Measurements from ENCODE around the gene IGFL2.

Gene IGFL2

DNA sequence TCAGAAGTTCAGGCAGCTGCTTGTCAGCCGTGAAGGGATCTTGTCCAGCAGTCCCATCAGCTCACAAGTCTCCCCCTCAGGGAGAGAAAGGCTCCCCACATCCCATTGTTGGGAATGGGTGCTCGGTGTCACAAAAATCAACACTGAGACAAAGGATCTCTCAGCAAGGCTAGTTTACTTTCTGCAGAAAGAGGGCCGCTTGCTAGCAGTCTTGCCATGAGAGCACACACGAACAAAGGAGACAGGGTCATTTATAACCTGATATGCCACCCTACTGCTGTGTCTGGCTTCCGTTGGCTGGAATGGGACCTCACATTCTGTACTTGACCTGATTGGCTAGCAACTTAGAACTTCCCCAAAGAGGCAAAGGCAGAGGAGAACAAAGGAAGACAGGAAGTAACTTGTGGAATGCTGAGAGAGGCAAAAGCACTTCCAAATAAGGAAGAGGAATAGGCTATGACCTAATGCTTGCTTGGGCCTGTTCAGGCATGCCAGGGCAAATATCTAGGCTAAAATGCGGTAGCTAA is 14.9 kb upstream of the IGFL2 start:
- DNase-seq (ENCODE audit: low read depth, low spot score): peak; percentile 60
- H3K36me3 ChIP-seq (ENCODE audit: insufficient read depth, low read length): no peaks in the 10 kb centered on the region
- H3K4me3 ChIP-seq: no peak overlapping the region
- TF ChIP-seq FOXP2 (optimal IDR thresholded peaks at IDR 0.05; ENCODE audit: control extremely low read depth, extremely low read length, insufficient read depth): no peak
- TF ChIP-seq EZH2 (IDR thresholded peaks at IDR 0.05): no peak
- TF ChIP-seq POLR2AphosphoS5 (IDR thresholded peaks at IDR 0.05; ENCODE audit: borderline replicate concordance, low read depth, low read length): no peak; the same call in 1 of the 2 replicates
- H3K9me3 ChIP-seq (ENCODE audit: low read depth, low read length): no peaks in the 10 kb centered on the region
- H3K27ac ChIP-seq: 0 out of 2 replicates have a peak overlapping the region, but pooled peaks have one; percentile 55
- H3K9ac ChIP-seq (ENCODE audit: insufficient read length): peak overlapping the region; percentile 64

DNA sequence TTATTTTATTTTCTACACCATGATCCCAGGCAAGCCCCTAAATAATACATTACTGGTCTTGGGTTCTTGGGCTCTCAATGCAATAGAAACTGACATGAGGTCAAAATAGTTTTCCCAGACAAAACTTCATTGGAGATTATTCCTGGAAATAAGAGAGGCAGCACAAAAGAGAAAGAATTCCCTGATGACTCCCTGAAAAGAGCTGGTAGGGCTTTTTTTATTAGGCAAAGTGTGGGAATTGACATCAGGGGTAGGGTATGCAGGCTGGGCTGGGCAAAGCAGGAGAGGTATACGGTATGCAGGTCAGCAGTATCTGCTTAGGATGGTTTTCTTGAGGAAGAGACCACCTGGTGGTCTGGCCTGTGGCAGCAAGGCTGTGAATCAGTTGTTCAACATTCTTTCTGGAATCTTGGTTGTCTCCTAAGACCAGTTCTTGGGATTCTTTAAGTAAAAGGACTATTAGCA is 14.2 kb upstream of the IGFL2 start:
- TF ChIP-seq EZH2 (IDR thresholded peaks at IDR 0.05) (no peak), POLR2AphosphoS5 (IDR thresholded peaks at IDR 0.05; ENCODE audit: borderline replicate concordance, low read depth, low read length) (no peak), FOXP2 (optimal IDR thresholded peaks at IDR 0.05; ENCODE audit: control extremely low read depth, extremely low read length, insufficient read depth) (no peak)
- no peaks in the 10 kb centered on the region for H3K36me3 ChIP-seq (ENCODE audit: insufficient read depth, low read length)
- H3K9me3 ChIP-seq (ENCODE audit: low read depth, low read length): no peaks in the 10 kb centered on the region
- H3K9ac ChIP-seq (ENCODE audit: insufficient read length): peak overlapping the region; percentile 51
- H3K4me3 ChIP-seq: no peak overlapping the region
- H3K27ac ChIP-seq: 0 out of 2 replicates have a peak overlapping the region, but pooled peaks have one; percentile 55
- no peak for DNase-seq (ENCODE audit: low read depth, low spot score)

- H3K27ac ChIP-seq: no peak overlapping the region
- no peak for DNase-seq (ENCODE audit: low read depth, low spot score)
- no peak overlapping the region for H3K4me3 ChIP-seq
- no peak overlapping the region for H3K9ac ChIP-seq (ENCODE audit: insufficient read length)
- no peaks in the 10 kb centered on the region for H3K9me3 ChIP-seq (ENCODE audit: low read depth, low read length)
- TF ChIP-seq POLR2AphosphoS5 (IDR thresholded peaks at IDR 0.05; ENCODE audit: borderline replicate concordance, low read depth, low read length): no peak
- TF ChIP-seq EZH2 (IDR thresholded peaks at IDR 0.05): no peak
- no peak for TF ChIP-seq FOXP2 (optimal IDR thresholded peaks at IDR 0.05; ENCODE audit: control extremely low read depth, extremely low read length, insufficient read depth)
- no peaks in the 10 kb centered on the region for H3K36me3 ChIP-seq (ENCODE audit: insufficient read depth, low read length)
These were observed 13.5 kb upstream of the IGFL2 start for GRCh38 chr19:46134527-46134926.

DNA sequence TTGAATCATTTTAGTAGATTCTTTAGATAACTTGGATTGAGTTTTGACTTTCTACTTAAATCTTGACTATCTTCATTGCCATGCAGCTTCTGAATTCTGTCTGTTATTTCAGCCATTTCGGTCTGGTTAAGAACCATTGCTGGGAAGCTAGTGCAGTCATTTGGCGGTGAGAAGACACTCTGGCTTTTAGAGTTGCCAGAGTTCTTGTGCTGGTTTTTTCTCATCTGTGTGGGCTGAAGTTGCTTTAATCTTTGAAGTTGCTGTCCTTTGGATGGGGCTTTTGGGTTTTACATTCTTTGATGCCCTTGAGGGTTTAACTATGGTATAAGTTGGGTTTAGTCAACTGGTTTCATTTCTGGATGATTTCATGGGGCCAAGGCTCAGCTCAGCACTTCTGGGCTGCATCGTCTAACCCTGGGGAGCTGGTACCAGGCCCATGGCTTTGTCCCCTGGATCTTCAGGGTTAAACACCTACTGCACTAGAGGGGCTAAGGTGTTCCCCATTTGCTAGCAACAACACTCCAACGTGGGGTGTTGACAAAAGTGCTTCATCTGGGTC is 10.0 kb upstream of the IGFL2 start:
- Histone ChIP-seq H3K4me3 (no peak overlapping the region), H3K27ac (no peak overlapping the region), H3K9me3 (ENCODE audit: low read depth, low read length) (no peaks in the 10 kb centered on the region), H3K9ac (ENCODE audit: insufficient read length) (no peak overlapping the region), H3K36me3 (ENCODE audit: insufficient read depth, low read length) (no peaks in the 10 kb centered on the region)
- no peak for DNase-seq (ENCODE audit: low read depth, low spot score)
- TF ChIP-seq EZH2 (IDR thresholded peaks at IDR 0.05) (no peak), POLR2AphosphoS5 (IDR thresholded peaks at IDR 0.05; ENCODE audit: borderline replicate concordance, low read depth, low read length) (no peak), FOXP2 (optimal IDR thresholded peaks at IDR 0.05; ENCODE audit: control extremely low read depth, extremely low read length, insufficient read depth) (no peak)

GRCh38 chr19:46141421-46141820 is 6.6 kb upstream of the IGFL2 start:
- Histone ChIP-seq H3K9ac (ENCODE audit: insufficient read length) (no peak overlapping the region), H3K27ac (no peak overlapping the region), H3K36me3 (ENCODE audit: insufficient read depth, low read length) (no peaks in the 10 kb centered on the region), H3K4me3 (no peak overlapping the region), H3K9me3 (ENCODE audit: low read depth, low read length) (no peaks in the 10 kb centered on the region)
- DNase-seq (ENCODE audit: low read depth, low spot score): no peak
- no peak for TF ChIP-seq FOXP2 (optimal IDR thresholded peaks at IDR 0.05; ENCODE audit: control extremely low read depth, extremely low read length, insufficient read depth)
- no peak for TF ChIP-seq POLR2AphosphoS5 (IDR thresholded peaks at IDR 0.05; ENCODE audit: borderline replicate concordance, low read depth, low read length)
- no peak for TF ChIP-seq EZH2 (IDR thresholded peaks at IDR 0.05)

DNA sequence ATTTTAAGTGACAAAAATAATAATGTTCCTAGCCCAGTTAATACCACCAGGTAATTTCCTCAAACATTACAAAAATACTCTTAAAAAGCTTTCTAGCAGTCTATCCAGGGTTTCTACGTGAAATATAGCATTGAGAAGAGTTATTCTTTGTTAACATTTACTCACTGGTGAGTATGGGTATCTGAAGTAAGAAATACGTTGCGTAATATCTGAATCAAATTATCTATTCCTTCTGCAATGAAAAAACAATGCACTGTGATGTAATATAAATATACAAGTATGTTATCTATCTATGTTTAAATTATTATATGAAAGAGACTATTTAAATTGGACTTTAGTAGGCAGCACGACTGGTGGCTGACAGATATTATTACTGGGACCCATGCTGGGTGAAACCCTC is 5.7 kb upstream of the IGFL2 start:
- Histone ChIP-seq H3K27ac (no peak overlapping the region), H3K4me3 (no peak overlapping the region), H3K36me3 (ENCODE audit: insufficient read depth, low read length) (no peaks in the 10 kb centered on the region), H3K9me3 (ENCODE audit: low read depth, low read length) (no peaks in the 10 kb centered on the region), H3K9ac (ENCODE audit: insufficient read length) (no peak overlapping the region)
- no peak for TF ChIP-seq EZH2 (IDR thresholded peaks at IDR 0.05)
- no peak for TF ChIP-seq FOXP2 (optimal IDR thresholded peaks at IDR 0.05; ENCODE audit: control extremely low read depth, extremely low read length, insufficient read depth)
- TF ChIP-seq POLR2AphosphoS5 (IDR thresholded peaks at IDR 0.05; ENCODE audit: borderline replicate concordance, low read depth, low read length): no peak
- DNase-seq (ENCODE audit: low read depth, low spot score): no peak

DNA sequence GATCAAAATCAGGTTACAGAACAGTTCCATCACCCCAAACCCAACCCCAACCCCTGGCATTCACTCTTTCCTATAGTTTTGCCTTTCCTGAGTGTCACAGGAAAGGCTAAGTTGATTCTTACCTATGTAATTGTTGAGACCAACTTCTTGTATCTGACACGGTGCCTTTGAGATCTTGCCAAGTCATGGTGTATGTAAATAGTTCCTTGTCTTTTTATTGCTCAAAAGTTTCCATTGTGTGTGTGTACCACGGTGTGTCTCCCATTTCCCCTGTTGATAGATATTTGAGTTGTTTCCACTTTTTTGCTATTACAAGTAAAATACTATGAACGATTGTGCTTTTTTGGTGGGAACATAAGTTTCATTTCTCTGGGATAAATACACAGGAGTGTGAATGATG is 3.3 kb upstream of the IGFL2 start:
- Histone ChIP-seq H3K36me3 (ENCODE audit: insufficient read depth, low read length) (no peaks in the 10 kb centered on the region), H3K27ac (no peak overlapping the region), H3K9ac (ENCODE audit: insufficient read length) (no peak overlapping the region), H3K9me3 (ENCODE audit: low read depth, low read length) (no peaks in the 10 kb centered on the region), H3K4me3 (no peak overlapping the region)
- DNase-seq (ENCODE audit: low read depth, low spot score): no peak
- TF ChIP-seq FOXP2 (optimal IDR thresholded peaks at IDR 0.05; ENCODE audit: control extremely low read depth, extremely low read length, insufficient read depth): no peak
- TF ChIP-seq POLR2AphosphoS5 (IDR thresholded peaks at IDR 0.05; ENCODE audit: borderline replicate concordance, low read depth, low read length): no peak
- TF ChIP-seq EZH2 (IDR thresholded peaks at IDR 0.05): no peak

DNA sequence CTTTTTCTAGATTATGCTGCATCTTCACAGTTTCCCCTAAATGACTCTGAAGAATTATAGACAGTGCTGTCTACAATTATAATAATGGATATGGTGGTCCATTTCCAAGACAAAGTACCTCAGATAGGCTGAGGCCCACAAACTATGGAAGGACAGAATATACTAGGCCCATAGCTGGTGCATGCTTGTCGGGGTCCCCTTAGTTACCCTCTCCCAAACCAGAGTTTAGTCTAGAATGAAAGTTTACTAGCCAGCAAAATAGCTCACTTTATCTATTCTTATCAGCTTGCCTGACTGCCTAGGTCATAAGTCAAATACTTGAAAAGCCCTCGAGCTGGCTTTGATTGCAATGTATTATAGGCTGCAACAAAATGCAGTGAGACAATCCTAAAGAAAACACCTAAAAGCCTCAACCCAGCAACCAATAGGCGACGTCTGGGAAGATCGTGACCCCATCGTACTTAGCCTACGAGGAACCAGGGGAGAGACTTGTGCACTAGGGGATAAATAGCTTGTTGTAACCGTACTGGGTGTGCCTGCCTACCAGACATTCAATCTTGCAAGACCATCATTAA is 785 bp upstream of the IGFL2 start:
- DNase-seq (ENCODE audit: low read depth, low spot score): no peak
- H3K36me3 ChIP-seq (ENCODE audit: insufficient read depth, low read length): no peaks in the 10 kb centered on the region
- H3K9ac ChIP-seq (ENCODE audit: insufficient read length): no peak overlapping the region
- H3K27ac ChIP-seq: no peak overlapping the region
- no peak for TF ChIP-seq FOXP2 (optimal IDR thresholded peaks at IDR 0.05; ENCODE audit: control extremely low read depth, extremely low read length, insufficient read depth)
- TF ChIP-seq EZH2 (IDR thresholded peaks at IDR 0.05): no peak
- H3K4me3 ChIP-seq: no peak overlapping the region
- no peaks in the 10 kb centered on the region for H3K9me3 ChIP-seq (ENCODE audit: low read depth, low read length)

Data from SK-N-MC (cell line).